ENCODE results near the gene TIMM10B. TPM values are rescaled to one million over a fixed set of nuclear protein-coding genes. Genes with fewer than 3 reads are reported as not detected.

TIMM10B gene
- total and polyA plus RNA-seq, 2 donors (not counting 1 experiment from before 2014, with no cell fraction given): 42.9 to 62.1 TPM

GRCh38 chr11:6473451-6474412 lies 7.6 kb upstream of the TIMM10B start, which contains the start of gene TRIM3:
Gene TRIM3 (minus strand): TSS chr11:6473941. CDS start chr11:6465695, 8,246 bp downstream.
- Histone ChIP-seq H3K9me3 (ENCODE audit: control extremely low read depth in 1 of 3, control insufficient read depth in 2 of 3, insufficient read depth in 1 of 3, low read length in 2 of 3) (no peaks in the 10 kb centered on the region), H3K79me2 (ENCODE audit: control insufficient read depth, insufficient read depth, low read length) (no peaks in the 10 kb centered on the region), H3K4me3 (ENCODE audit: control extremely low read depth in 1 of 5, extremely low read depth in 1 of 5, insufficient read depth in 1 of 5, low read depth in 2 of 5, low read length in 4 of 5) (peak within 1 kb of the TSS; percentile 1 to 82 (median 72)), H3K4me1 (ENCODE audit: control insufficient read depth in 2 of 2, insufficient read depth in 2 of 2, low read length in 2 of 2) (peaks cover 8 to 17% of the 10 kb centered on the region in 2 donors), H3K4me2 (replicated peaks; ENCODE audit: low read depth, low read length, poor library complexity, severe bottlenecking) (peak within 1 kb of the TSS; percentile 90), H3K9ac (ENCODE audit: low read length) (peak within 1 kb of the TSS; percentile 72), H3K36me3 (replicated peaks in 1 of 2; ENCODE audit: control extremely low read depth in 1 of 2, control insufficient read depth in 1 of 2, extremely low read depth in 1 of 2, insufficient read depth in 2 of 2, low read length in 1 of 2) (peaks cover 0 to 16% of the 10 kb centered on the region in 2 experiments), H3K27ac (ENCODE audit: low read length in 2 of 2) (peak within 1 kb of the TSS; percentile 72 to 76), H2AFZ (ENCODE audit: insufficient read depth, low read depth, low read length, poor library complexity, severe bottlenecking) (peak within 1 kb of the TSS; percentile 86), H4K20me1 (ENCODE audit: control insufficient read depth, insufficient read depth, low read length, poor library complexity, severe bottlenecking) (no peaks in the 10 kb centered on the region), H3K27me3 (replicated peaks in 1 of 4; ENCODE audit: control extremely low read depth in 1 of 4, control insufficient read depth in 3 of 4, insufficient read depth in 4 of 4, low read length in 3 of 4) (peaks cover 0 to 5% (median 0%) of the 10 kb centered on the region in 4 experiments)
- ATAC-seq (ENCODE audit: low read depth) (peak; percentile 95), DNase-seq (peak; percentile 81)
- 4% methylated on average over 67 of the region's 87 CpGs for WGBS (ENCODE audit: insufficient coverage)
- Mint-ChIP-seq H3K27me3 (no peaks in the 10 kb centered on the region), H3K9me3 (ENCODE audit: insufficient read depth) (no peaks in the 10 kb centered on the region), H3K4me1 (peaks cover 19% of the 10 kb centered on the region), H3K4me3 (peak within 1 kb of the TSS; percentile 91), H3K27ac (peak within 1 kb of the TSS; percentile 87)
- CTCF ChIA-PET: interaction anchor here (0.9 to 2.8 kb wide), 5 partner anchors 11 to 210 kb away, joined by 3 to 9 read pairs (median 4); partner anchors contain the start of gene MRPL17
- intact Hi-C loops (cut with micrococcal nuclease): loop anchor here (1.0 kb wide), 2 partner anchors 8 to 83 kb away; partner anchors contain the start of genes ARFIP2, SMPD1 and TIMM10B
- TF ChIP-seq CTCF (IDR thresholded peaks at IDR 0.05) (no peak), EZH2 (IDR thresholded peaks at IDR 0.05; ENCODE audit: borderline replicate concordance, insufficient read depth, low read depth, low read length, poor library complexity, severe bottlenecking) (no peak)
- POLR2A ChIA-PET: interaction anchor here (0.7 to 1.4 kb wide), 3 partner anchors 84 to 144 kb away, joined by 4 read pairs; partner anchors contain the start of gene SMPD1

All from B cell (primary cell).